ENCODE data around the gene TMEM225B.
"Not testable (repeated sequence)": the region's sequence is repeated elsewhere in the genome, so short reads cannot be mapped to it uniquely, and the experiment has no call there.

TMEM225B gene

GRCh38 chr7:99597762-99598501 lies at the start of gene TMEM225B:
TMEM225B (plus strand) TSS chr7:99598267; CDS start chr7:99604389, 6,122 bp downstream.
- DNase-seq (ENCODE audit: insufficient read length, low spot score) (no peak), FAIRE-seq (no peak)
- no peak for TF ChIP-seq CTCF (IDR thresholded peaks at IDR 0.05; ENCODE audit: insufficient read depth, missing control alignments)

- FAIRE-seq: not testable (repeated sequence)
These were observed 48.5 kb upstream of the TMEM225B start for GRCh38 chr7:99549545-99549944.

GRCh38 chr7:99551334-99551733 lies 46.7 kb upstream of the TMEM225B start:
- no peak for DNase-seq (ENCODE audit: insufficient read length, low spot score)
- FAIRE-seq: no peak
- TF ChIP-seq CTCF (IDR thresholded peaks at IDR 0.05; ENCODE audit: insufficient read depth, missing control alignments): no peak

More at GRCh38 chr7:99549545-99549944, 48.5 kb upstream of the TMEM225B start:
- DNase-seq (ENCODE audit: insufficient read length, low spot score): not testable (repeated sequence)

GRCh38 chr7:99551767-99552463 lies 46.2 kb upstream of the TMEM225B start, which contains the start of gene FAM200A:
FAM200A (minus strand) TSS chr7:99552114; CDS start chr7:99548407, 3,707 bp downstream.
- peak; percentile 68 for FAIRE-seq
- no peak for TF ChIP-seq CTCF (IDR thresholded peaks at IDR 0.05; ENCODE audit: insufficient read depth, missing control alignments)
- DNase-seq (ENCODE audit: insufficient read length, low spot score): peak; percentile 94

GRCh38 chr7:99553039-99553438 lies 45.0 kb upstream of the TMEM225B start:
- no peak for TF ChIP-seq CTCF (IDR thresholded peaks at IDR 0.05; ENCODE audit: insufficient read depth, missing control alignments)
- FAIRE-seq: no peak
- no peak for DNase-seq (ENCODE audit: insufficient read length, low spot score)

GRCh38 chr7:99554939-99555338 lies 43.1 kb upstream of the TMEM225B start:
- FAIRE-seq (no peak), DNase-seq (ENCODE audit: insufficient read length, low spot score) (no peak)
- no peak for TF ChIP-seq CTCF (IDR thresholded peaks at IDR 0.05; ENCODE audit: insufficient read depth, missing control alignments)

GRCh38 chr7:99557196-99557607 lies 40.9 kb upstream of the TMEM225B start:
- DNase-seq (ENCODE audit: insufficient read length, low spot score): no peak
- no peak for TF ChIP-seq CTCF (IDR thresholded peaks at IDR 0.05; ENCODE audit: insufficient read depth, missing control alignments)
- no peak for FAIRE-seq

All from D721Med (cell line).